IPS-18c (cell line): ENCODE data around the gene NCKAP5.

Experiments used
- H3K4me3 ChIP-seq: 2 replicates; pipeline ENCODE4 v1.7.0; 2013; ENCODE audit warnings: low read depth, mild to moderate bottlenecking, low read length, moderate library complexity; ENCODE audit not compliant: insufficient read depth
- H3K9me3 ChIP-seq: one replicate; pipeline ENCODE4 v1.6.1; 2013; ENCODE audit warnings: mild to moderate bottlenecking, low read length, moderate library complexity; ENCODE audit not compliant: control insufficient read depth, insufficient read depth

NCKAP5 gene

GRCh38 chr2:133130548-133131246 lies 437.6 kb downstream of the NCKAP5 start:
- no peak overlapping the region for H3K4me3 ChIP-seq
- H3K9me3 ChIP-seq, result no peaks in the 10 kb centered on the region

GRCh38 chr2:133124446-133124845 lies 443.8 kb downstream of the NCKAP5 start:
- Histone ChIP-seq H3K4me3 (no peak overlapping the region), H3K9me3 (peaks cover 2% of the 10 kb centered on the region)

GRCh38 chr2:133123904-133124303 lies 444.4 kb downstream of the NCKAP5 start:
- Histone ChIP-seq H3K9me3 (peaks cover 2% of the 10 kb centered on the region), H3K4me3 (no peak overlapping the region)

- Histone ChIP-seq H3K4me3 (no peak overlapping the region), H3K9me3 (peaks cover 2% of the 10 kb centered on the region)
Observed at GRCh38 chr2:133123393-133123792, 444.9 kb downstream of the NCKAP5 start.

GRCh38 chr2:133122529-133122928 lies 445.7 kb downstream of the NCKAP5 start:
- H3K4me3 ChIP-seq, result no peak overlapping the region
- peaks cover 2% of the 10 kb centered on the region for H3K9me3 ChIP-seq

GRCh38 chr2:133120310-133120709 lies 448.0 kb downstream of the NCKAP5 start:
- H3K4me3 ChIP-seq, result no peak overlapping the region
- H3K9me3 ChIP-seq, result peaks cover 2% of the 10 kb centered on the region

- no peak overlapping the region for H3K4me3 ChIP-seq
- H3K9me3 ChIP-seq, result no peaks in the 10 kb centered on the region
Observed at GRCh38 chr2:133110201-133110600, 458.1 kb downstream of the NCKAP5 start.

- Histone ChIP-seq H3K4me3 (no peak overlapping the region), H3K9me3 (no peaks in the 10 kb centered on the region)
Observed at GRCh38 chr2:133109772-133110171, 458.5 kb downstream of the NCKAP5 start.

GRCh38 chr2:133107058-133107815 lies 461.0 kb downstream of the NCKAP5 start:
- Histone ChIP-seq H3K4me3 (no peak overlapping the region), H3K9me3 (no peaks in the 10 kb centered on the region)

- Histone ChIP-seq H3K9me3 (no peaks in the 10 kb centered on the region), H3K4me3 (no peak overlapping the region)
Observed at GRCh38 chr2:133104871-133105270, 463.4 kb downstream of the NCKAP5 start.

GRCh38 chr2:133098787-133099186 lies 469.5 kb downstream of the NCKAP5 start:
- Histone ChIP-seq H3K4me3 (no peak overlapping the region), H3K9me3 (no peaks in the 10 kb centered on the region)

- no peak overlapping the region for H3K4me3 ChIP-seq
- H3K9me3 ChIP-seq, result no peaks in the 10 kb centered on the region
Observed at GRCh38 chr2:133097666-133098065, 470.6 kb downstream of the NCKAP5 start.

- no peak overlapping the region for H3K4me3 ChIP-seq
Observed at GRCh38 chr2:133092571-133092970, 475.7 kb downstream of the NCKAP5 start.

GRCh38 chr2:133090358-133090757 lies 477.9 kb downstream of the NCKAP5 start:
- Histone ChIP-seq H3K4me3 (no peak overlapping the region), H3K9me3 (no peaks in the 10 kb centered on the region)

More at GRCh38 chr2:133092571-133092970, 475.7 kb downstream of the NCKAP5 start:
- no peaks in the 10 kb centered on the region for H3K9me3 ChIP-seq

GRCh38 chr2:133086176-133086575 lies 482.1 kb downstream of the NCKAP5 start:
- no peak overlapping the region for H3K4me3 ChIP-seq
- H3K9me3 ChIP-seq, result no peaks in the 10 kb centered on the region

- no peak overlapping the region for H3K4me3 ChIP-seq
- no peaks in the 10 kb centered on the region for H3K9me3 ChIP-seq
Observed at GRCh38 chr2:133085646-133086045, 482.6 kb downstream of the NCKAP5 start.

- Histone ChIP-seq H3K4me3 (no peak overlapping the region), H3K9me3 (no peaks in the 10 kb centered on the region)
Observed at GRCh38 chr2:133082034-133082433, 486.2 kb downstream of the NCKAP5 start.

GRCh38 chr2:133080822-133081221 lies 487.4 kb downstream of the NCKAP5 start:
- Histone ChIP-seq H3K4me3 (no peak overlapping the region), H3K9me3 (no peaks in the 10 kb centered on the region)
